HCT116 (cell line): ENCODE data around the gene HOXA2.

Experiments used
- CEBPB ChIP-seq: IDR thresholded peaks from 2 replicates; pipeline ENCODE4 v1.6.1; 2012; ENCODE audit warnings: low read depth
- EGR1 ChIP-seq: IDR thresholded peaks from 2 replicates; pipeline ENCODE4 v1.6.1; 2012; ENCODE audit warnings: low read depth
- EZH2 ChIP-seq: fragments of 200-600 bp; sonication (generic); IDR thresholded peaks from 2 replicates; pipeline ENCODE4 v1.6.1; 2017; ENCODE audit warnings: antibody characterized with exemption, mixed run types
- EZH2phosphoT487 ChIP-seq: fragments of 200-600 bp; IDR thresholded peaks from 2 replicates; pipeline ENCODE4 v1.6.1; 2018; ENCODE audit warnings: antibody characterized with exemption, borderline replicate concordance
- POLR2A ChIP-seq: IDR thresholded peaks from 2 replicates; pipeline ENCODE4 v1.7.0; 2011; ENCODE audit warnings: borderline replicate concordance; ENCODE audit not compliant: insufficient read depth, insufficient read length; ENCODE audit errors: extremely low read depth
- SIN3A ChIP-seq: IDR thresholded peaks from 2 replicates; pipeline ENCODE4 v1.6.1; 2012; ENCODE audit warnings: low read depth
- TF ChIP-seq, protein P1 (sequence below), 3 experiments: fragments of 200-600 bp in 1 of 3; sonication (generic) in 1 of 3; IDR thresholded peaks in 2 of 3; conservative IDR thresholded peaks in 1 of 3; 2 replicates each; pipeline ENCODE4 v1.5.1; 2012 to 2017; ENCODE audit warnings: low read depth in 2 of 3, low read length in 2 of 3, antibody characterized with exemption in 1 of 3, borderline replicate concordance in 1 of 3, control low read depth in 1 of 3, mild to moderate bottlenecking in 1 of 3, mixed read lengths in 1 of 3, mixed run types in 1 of 3, moderate library complexity in 1 of 3; ENCODE audit not compliant: insufficient read depth in 1 of 3
- TF ChIP-seq, protein P2 (sequence below): IDR thresholded peaks from 2 replicates; pipeline ENCODE4 v1.6.1; 2012
- TF ChIP-seq, protein P3 (sequence below): IDR thresholded peaks from 2 replicates; pipeline ENCODE4 v1.6.1; 2011; ENCODE audit warnings: mild to moderate bottlenecking, low read length, moderate library complexity; ENCODE audit not compliant: insufficient replicate concordance; ENCODE audit errors: extremely low read depth

DNA sequence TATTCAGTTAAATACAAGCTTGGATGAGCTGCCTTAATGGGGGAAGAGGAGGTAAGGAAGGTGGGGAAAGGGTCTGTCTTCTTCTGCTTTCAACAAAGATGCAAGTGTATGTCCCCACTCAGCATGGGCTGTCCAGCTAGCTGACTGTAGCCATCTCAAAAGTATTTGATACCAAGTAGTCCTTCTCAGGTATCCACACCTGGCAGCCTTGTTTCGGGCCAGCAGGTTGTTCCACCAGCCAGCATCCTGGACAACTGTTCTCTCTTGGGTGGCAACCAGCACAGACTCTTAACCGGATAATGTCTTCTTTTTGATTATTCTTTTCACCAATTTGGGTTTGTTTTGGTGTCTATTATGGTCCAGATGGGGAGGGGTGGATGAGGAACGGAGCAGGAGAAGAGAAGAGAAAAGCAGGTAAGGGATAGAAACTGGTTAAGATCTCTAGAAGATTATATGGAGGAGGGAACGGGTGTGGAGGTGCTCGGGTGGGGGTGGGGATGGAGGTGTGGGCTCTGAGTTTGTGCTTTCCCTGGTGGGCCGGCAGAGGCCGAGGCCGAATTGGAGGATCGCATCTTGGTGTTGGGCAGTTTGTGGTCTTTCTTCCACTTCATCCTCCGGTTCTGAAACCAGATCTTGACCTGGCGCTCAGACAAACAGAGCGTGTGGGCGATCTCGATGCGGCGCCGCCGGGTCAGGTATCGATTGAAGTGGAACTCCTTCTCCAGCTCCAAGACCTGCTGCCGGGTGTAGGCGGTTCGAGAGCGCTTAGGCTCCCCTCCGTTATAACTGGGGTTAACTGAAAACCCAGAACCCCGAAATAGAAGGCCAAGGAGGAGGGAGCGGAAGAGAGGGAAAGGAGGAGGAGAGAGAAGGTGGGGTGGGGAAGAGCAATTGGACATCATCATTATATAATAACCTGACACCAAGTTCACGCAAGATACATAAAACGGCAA is 26.6 kb upstream of the HOXA2 start:
- TF ChIP-seq EZH2 (no peak), POLR2A (no peak), CEBPB (no peak), EZH2phosphoT487 (no peak), EGR1 (no peak), SIN3A (no peak)
- TF ChIP-seq, protein P1, sequence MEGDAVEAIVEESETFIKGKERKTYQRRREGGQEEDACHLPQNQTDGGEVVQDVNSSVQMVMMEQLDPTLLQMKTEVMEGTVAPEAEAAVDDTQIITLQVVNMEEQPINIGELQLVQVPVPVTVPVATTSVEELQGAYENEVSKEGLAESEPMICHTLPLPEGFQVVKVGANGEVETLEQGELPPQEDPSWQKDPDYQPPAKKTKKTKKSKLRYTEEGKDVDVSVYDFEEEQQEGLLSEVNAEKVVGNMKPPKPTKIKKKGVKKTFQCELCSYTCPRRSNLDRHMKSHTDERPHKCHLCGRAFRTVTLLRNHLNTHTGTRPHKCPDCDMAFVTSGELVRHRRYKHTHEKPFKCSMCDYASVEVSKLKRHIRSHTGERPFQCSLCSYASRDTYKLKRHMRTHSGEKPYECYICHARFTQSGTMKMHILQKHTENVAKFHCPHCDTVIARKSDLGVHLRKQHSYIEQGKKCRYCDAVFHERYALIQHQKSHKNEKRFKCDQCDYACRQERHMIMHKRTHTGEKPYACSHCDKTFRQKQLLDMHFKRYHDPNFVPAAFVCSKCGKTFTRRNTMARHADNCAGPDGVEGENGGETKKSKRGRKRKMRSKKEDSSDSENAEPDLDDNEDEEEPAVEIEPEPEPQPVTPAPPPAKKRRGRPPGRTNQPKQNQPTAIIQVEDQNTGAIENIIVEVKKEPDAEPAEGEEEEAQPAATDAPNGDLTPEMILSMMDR (IDR thresholded peaks at IDR 0.05 in 2 of 3, conservative IDR thresholded peaks at IDR 0.05 in 1 of 3; ENCODE audit: borderline replicate concordance in 1 of 3, insufficient read depth in 1 of 3, low read depth in 2 of 3, low read length in 2 of 3) = no peak
- TF ChIP-seq, protein P2, sequence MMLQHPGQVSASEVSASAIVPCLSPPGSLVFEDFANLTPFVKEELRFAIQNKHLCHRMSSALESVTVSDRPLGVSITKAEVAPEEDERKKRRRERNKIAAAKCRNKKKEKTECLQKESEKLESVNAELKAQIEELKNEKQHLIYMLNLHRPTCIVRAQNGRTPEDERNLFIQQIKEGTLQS = no peak
- TF ChIP-seq, protein P3, sequence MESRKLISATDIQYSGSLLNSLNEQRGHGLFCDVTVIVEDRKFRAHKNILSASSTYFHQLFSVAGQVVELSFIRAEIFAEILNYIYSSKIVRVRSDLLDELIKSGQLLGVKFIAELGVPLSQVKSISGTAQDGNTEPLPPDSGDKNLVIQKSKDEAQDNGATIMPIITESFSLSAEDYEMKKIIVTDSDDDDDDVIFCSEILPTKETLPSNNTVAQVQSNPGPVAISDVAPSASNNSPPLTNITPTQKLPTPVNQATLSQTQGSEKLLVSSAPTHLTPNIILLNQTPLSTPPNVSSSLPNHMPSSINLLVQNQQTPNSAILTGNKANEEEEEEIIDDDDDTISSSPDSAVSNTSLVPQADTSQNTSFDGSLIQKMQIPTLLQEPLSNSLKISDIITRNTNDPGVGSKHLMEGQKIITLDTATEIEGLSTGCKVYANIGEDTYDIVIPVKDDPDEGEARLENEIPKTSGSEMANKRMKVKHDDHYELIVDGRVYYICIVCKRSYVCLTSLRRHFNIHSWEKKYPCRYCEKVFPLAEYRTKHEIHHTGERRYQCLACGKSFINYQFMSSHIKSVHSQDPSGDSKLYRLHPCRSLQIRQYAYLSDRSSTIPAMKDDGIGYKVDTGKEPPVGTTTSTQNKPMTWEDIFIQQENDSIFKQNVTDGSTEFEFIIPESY = no peak
